ENCODE data around the gene FSTL5.

FSTL5 gene

GRCh38 chr4:161601011-161601410 lies 562.8 kb downstream of the FSTL5 start:
- DNase-seq (ENCODE audit: low read depth, low spot score) = no peak
- no peaks in the 10 kb centered on the region for H3K36me3 ChIP-seq (ENCODE audit: control insufficient read depth, insufficient read depth, low read length)
- H3K4me3 ChIP-seq (ENCODE audit: low read length) = no peak overlapping the region
- H3K27me3 ChIP-seq (ENCODE audit: control insufficient read depth, insufficient read depth, low read length) = no peaks in the 10 kb centered on the region
- no peaks in the 10 kb centered on the region for H3K4me1 ChIP-seq (ENCODE audit: control insufficient read depth, insufficient read depth, low read length)
- no peak overlapping the region for H3K27ac ChIP-seq (ENCODE audit: low read length)
- no peaks in the 10 kb centered on the region for H3K9me3 ChIP-seq (ENCODE audit: control insufficient read depth, insufficient read depth, low read length)

DNA sequence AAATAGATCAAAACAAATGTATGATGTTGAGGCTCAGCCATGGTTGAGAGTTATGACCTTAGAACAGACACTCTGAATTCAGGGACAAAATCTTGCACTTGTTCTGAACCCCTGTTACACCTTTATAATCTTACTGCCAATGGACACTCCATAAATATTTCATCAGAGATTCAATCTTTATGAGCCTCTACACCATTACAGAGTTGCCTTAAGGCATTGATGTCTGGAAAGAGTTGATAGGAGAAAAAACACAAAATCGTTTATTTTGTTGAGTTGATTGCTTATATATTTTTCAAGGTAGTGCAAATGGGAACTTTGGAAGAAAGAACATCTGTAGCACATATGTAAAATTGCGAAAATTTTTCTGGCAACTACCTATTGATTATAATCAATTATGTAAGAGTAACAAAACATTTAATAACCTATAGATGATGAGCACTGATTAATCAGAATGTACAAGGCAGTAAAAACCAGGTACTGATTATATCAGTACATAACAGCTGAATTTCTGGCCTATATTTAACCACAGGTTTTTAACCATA lies 568.5 kb downstream of the FSTL5 start:
- H3K4me1 ChIP-seq (ENCODE audit: control insufficient read depth, insufficient read depth, low read length) = no peaks in the 10 kb centered on the region
- no peaks in the 10 kb centered on the region for H3K27me3 ChIP-seq (ENCODE audit: control insufficient read depth, insufficient read depth, low read length)
- H3K36me3 ChIP-seq (ENCODE audit: control insufficient read depth, insufficient read depth, low read length) = no peaks in the 10 kb centered on the region
- WGBS (ENCODE audit: insufficient coverage, insufficient read length) = no CpG with 5 or more reads among the region's 2 CpGs
- no peak overlapping the region for H3K27ac ChIP-seq (ENCODE audit: low read length)
- H3K4me3 ChIP-seq (ENCODE audit: low read length) = no peak overlapping the region
- DNase-seq (ENCODE audit: low read depth, low spot score) = no peak
- no peaks in the 10 kb centered on the region for H3K9me3 ChIP-seq (ENCODE audit: control insufficient read depth, insufficient read depth, low read length)

GRCh38 chr4:161585011-161585410 lies 578.8 kb downstream of the FSTL5 start:
- WGBS (ENCODE audit: insufficient coverage, insufficient read length) = no CpG with 5 or more reads among the region's 6 CpGs
- no peak for DNase-seq (ENCODE audit: low read depth, low spot score)

DNA sequence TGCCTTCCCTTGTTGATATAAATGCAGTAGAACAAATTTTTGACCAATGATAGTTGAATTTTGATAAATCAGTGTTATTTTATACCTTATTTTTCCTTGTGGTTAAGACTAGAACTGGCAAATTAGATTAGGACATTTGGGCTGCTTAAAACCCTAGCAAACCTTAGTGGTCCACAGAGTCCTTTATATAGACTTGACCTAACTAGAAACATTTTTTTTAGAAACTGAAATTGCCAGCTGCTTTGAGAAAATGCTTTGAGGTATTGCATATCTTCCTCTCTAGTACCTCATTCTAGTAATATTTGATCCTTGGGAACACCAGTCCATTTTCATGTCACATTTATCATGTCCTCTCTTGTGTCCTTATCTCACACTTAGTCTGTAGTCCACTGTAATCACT lies 580.3 kb downstream of the FSTL5 start:
- H3K36me3 ChIP-seq (ENCODE audit: control insufficient read depth, insufficient read depth, low read length) = no peaks in the 10 kb centered on the region
- no peak for DNase-seq (ENCODE audit: low read depth, low spot score)
- no peaks in the 10 kb centered on the region for H3K4me1 ChIP-seq (ENCODE audit: control insufficient read depth, insufficient read depth, low read length)
- H3K4me3 ChIP-seq (ENCODE audit: low read length) = no peak overlapping the region
- H3K9me3 ChIP-seq (ENCODE audit: control insufficient read depth, insufficient read depth, low read length) = no peaks in the 10 kb centered on the region
- no peaks in the 10 kb centered on the region for H3K27me3 ChIP-seq (ENCODE audit: control insufficient read depth, insufficient read depth, low read length)
- no peak overlapping the region for H3K27ac ChIP-seq (ENCODE audit: low read length)

More at GRCh38 chr4:161585011-161585410, 578.8 kb downstream of the FSTL5 start:
- Histone ChIP-seq H3K27me3 (ENCODE audit: control insufficient read depth, insufficient read depth, low read length) (no peaks in the 10 kb centered on the region), H3K4me1 (ENCODE audit: control insufficient read depth, insufficient read depth, low read length) (no peaks in the 10 kb centered on the region), H3K4me3 (ENCODE audit: low read length) (no peak overlapping the region), H3K36me3 (ENCODE audit: control insufficient read depth, insufficient read depth, low read length) (no peaks in the 10 kb centered on the region), H3K9me3 (ENCODE audit: control insufficient read depth, insufficient read depth, low read length) (no peaks in the 10 kb centered on the region), H3K27ac (ENCODE audit: low read length) (no peak overlapping the region)

DNA sequence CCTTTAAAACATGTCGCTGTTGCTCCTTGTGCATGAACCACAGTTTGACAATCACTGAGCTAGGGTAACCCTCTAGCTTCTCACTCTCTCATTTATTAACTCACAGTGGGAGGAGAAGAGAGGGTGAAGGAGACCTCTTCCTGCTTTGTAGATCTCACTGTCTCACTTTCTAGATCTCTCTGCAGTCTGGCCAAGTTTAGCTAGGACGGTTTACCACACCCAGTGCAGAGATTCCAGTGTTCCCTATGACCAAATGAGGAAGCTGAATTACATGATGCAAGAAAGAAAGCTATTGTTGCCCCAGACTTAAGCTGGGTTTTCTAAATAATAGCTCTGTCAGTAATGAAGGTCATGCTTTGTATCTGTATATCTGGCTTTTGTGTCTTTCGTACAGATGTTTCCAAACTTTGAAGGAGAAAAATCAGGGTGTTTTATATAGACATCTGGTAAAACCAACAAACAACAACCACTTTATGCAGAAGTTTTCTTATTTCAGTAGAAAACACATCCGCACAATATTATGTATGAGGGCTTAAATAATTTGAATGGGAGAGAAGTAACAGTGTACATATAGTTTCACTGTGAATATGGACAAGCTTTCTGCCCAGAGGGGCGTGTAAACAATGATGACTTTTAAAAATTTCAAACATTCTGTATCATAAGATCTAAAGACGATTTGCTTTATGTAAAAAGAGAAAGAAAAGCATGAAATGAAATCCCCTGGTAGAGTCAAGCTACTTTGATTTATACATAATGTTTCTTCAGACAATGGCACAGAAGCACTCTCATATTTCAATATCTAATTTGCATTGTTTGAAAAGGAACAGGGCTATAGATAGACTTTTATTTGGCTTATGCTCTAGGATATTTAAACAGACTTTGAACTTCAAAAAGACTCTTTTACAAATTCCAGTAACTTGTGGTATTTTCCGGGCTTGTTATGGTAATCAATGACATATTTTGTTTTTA lies 582.3 kb downstream of the FSTL5 start:
- no peak overlapping the region for H3K27ac ChIP-seq (ENCODE audit: low read length)
- H3K36me3 ChIP-seq (ENCODE audit: control insufficient read depth, insufficient read depth, low read length) = no peaks in the 10 kb centered on the region
- no peaks in the 10 kb centered on the region for H3K9me3 ChIP-seq (ENCODE audit: control insufficient read depth, insufficient read depth, low read length)
- no CpG with 5 or more reads among the region's 7 CpGs for WGBS (ENCODE audit: insufficient coverage, insufficient read length)
- H3K4me1 ChIP-seq (ENCODE audit: control insufficient read depth, insufficient read depth, low read length) = no peaks in the 10 kb centered on the region
- no peak for DNase-seq (ENCODE audit: low read depth, low spot score)
- H3K27me3 ChIP-seq (ENCODE audit: control insufficient read depth, insufficient read depth, low read length) = no peaks in the 10 kb centered on the region
- H3K4me3 ChIP-seq (ENCODE audit: low read length) = no peak overlapping the region

DNA sequence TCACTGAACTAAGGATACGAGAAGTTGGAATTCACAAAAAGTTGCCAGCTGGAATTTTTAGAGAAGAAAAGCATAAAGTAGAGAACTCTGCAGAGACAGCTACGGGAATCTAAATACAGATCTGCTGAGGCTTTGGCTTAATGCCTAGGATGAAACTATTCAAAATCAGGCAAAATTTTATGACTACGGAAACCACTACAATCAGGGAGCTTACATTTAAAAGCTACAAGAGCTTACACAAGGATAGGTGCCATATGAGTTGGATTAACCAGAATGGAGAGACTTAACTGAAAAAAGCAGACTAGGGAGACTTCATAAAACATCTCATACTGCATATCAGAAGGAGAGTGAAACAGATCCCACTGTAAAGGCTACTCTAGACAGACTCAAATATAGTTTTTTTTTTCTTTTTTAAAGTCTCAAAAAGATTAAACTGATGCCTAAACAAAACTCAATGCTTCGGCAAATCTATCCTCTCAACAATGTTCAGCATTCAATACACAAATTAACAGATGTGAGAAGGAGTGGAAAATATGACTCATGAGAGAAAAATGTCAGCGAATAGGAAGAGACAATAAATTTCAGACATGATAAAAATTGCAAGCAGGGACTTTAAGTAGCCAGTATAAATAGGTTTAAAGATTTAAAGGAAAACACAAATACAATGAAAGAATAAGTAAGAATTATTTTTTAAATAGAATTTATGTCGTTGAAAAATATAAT lies 586.1 kb downstream of the FSTL5 start:
- WGBS (ENCODE audit: insufficient coverage, insufficient read length) = 83% methylated on average over 1 of the region's 6 CpGs
- no peaks in the 10 kb centered on the region for H3K4me1 ChIP-seq (ENCODE audit: control insufficient read depth, insufficient read depth, low read length)

DNA sequence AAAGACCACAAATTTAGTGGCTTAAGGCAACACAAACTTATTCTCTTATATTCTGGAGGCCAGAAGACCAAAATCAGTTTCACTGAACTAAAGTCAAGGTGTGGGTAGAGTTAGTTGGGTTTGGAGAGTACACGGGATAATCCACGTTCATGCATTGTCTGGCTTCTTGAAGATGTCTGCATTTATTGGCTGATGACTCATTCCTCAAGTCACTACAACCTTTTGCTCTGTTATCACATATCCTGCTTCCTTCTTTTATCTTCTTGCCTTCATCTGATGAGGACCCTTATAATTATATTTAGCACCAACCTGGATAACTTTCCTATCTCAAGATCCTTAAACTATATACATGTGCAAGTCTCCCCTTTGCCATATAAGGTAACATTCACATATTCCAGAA lies 590.0 kb downstream of the FSTL5 start:
- no CpG with 5 or more reads among the region's 2 CpGs for WGBS (ENCODE audit: insufficient coverage, insufficient read length)
- H3K27ac ChIP-seq (ENCODE audit: low read length) = no peak overlapping the region
- H3K27me3 ChIP-seq (ENCODE audit: control insufficient read depth, insufficient read depth, low read length) = no peaks in the 10 kb centered on the region
- H3K36me3 ChIP-seq (ENCODE audit: control insufficient read depth, insufficient read depth, low read length) = no peaks in the 10 kb centered on the region
- DNase-seq (ENCODE audit: low read depth, low spot score) = no peak
- no peaks in the 10 kb centered on the region for H3K4me1 ChIP-seq (ENCODE audit: control insufficient read depth, insufficient read depth, low read length)
- no peak overlapping the region for H3K4me3 ChIP-seq (ENCODE audit: low read length)
- H3K9me3 ChIP-seq (ENCODE audit: control insufficient read depth, insufficient read depth, low read length) = no peaks in the 10 kb centered on the region

More for the DNA sequence above, 586.1 kb downstream of the FSTL5 start:
- no peak overlapping the region for H3K4me3 ChIP-seq (ENCODE audit: low read length)
- H3K27me3 ChIP-seq (ENCODE audit: control insufficient read depth, insufficient read depth, low read length) = no peaks in the 10 kb centered on the region
- DNase-seq (ENCODE audit: low read depth, low spot score) = no peak
- no peak overlapping the region for H3K27ac ChIP-seq (ENCODE audit: low read length)
- H3K36me3 ChIP-seq (ENCODE audit: control insufficient read depth, insufficient read depth, low read length) = no peaks in the 10 kb centered on the region
- H3K9me3 ChIP-seq (ENCODE audit: control insufficient read depth, insufficient read depth, low read length) = no peaks in the 10 kb centered on the region

- no peak for DNase-seq (ENCODE audit: low read depth, low spot score)
- no peaks in the 10 kb centered on the region for H3K27me3 ChIP-seq (ENCODE audit: control insufficient read depth, insufficient read depth, low read length)
- no CpG with 5 or more reads among the region's 1 CpG for WGBS (ENCODE audit: insufficient coverage, insufficient read length)
These were observed 599.5 kb downstream of the FSTL5 start for GRCh38 chr4:161564230-161564834.

GRCh38 chr4:161555689-161556660 lies 607.8 kb downstream of the FSTL5 start:
- DNase-seq (ENCODE audit: low read depth, low spot score) = no peak
- Histone ChIP-seq H3K36me3 (ENCODE audit: control insufficient read depth, insufficient read depth, low read length) (no peaks in the 10 kb centered on the region), H3K4me1 (ENCODE audit: control insufficient read depth, insufficient read depth, low read length) (no peaks in the 10 kb centered on the region), H3K27me3 (ENCODE audit: control insufficient read depth, insufficient read depth, low read length) (no peaks in the 10 kb centered on the region), H3K27ac (ENCODE audit: low read length) (no peak overlapping the region), H3K4me3 (ENCODE audit: low read length) (no peak overlapping the region), H3K9me3 (ENCODE audit: control insufficient read depth, insufficient read depth, low read length) (no peaks in the 10 kb centered on the region)
- no CpG with 5 or more reads among the region's 5 CpGs for WGBS (ENCODE audit: insufficient coverage, insufficient read length)

More at GRCh38 chr4:161564230-161564834, 599.5 kb downstream of the FSTL5 start:
- no peaks in the 10 kb centered on the region for H3K4me1 ChIP-seq (ENCODE audit: control insufficient read depth, insufficient read depth, low read length)
- H3K4me3 ChIP-seq (ENCODE audit: low read length) = no peak overlapping the region
- no peaks in the 10 kb centered on the region for H3K9me3 ChIP-seq (ENCODE audit: control insufficient read depth, insufficient read depth, low read length)
- H3K36me3 ChIP-seq (ENCODE audit: control insufficient read depth, insufficient read depth, low read length) = no peaks in the 10 kb centered on the region
- H3K27ac ChIP-seq (ENCODE audit: low read length) = no peak overlapping the region
